Left ventricle myocardium superior (tissue), 1 donor: ENCODE data around the gene COQ3. TPM values are rescaled to one million over a fixed set of nuclear protein-coding genes. Genes with fewer than 3 reads are reported as not detected.

Experiments used
- ATAC-seq: fragments of 200-7000 bp; cut with Tn5 transposase; one replicate; pipeline ENCODE4 v1.9.1; 2020; ENCODE audit warnings: mild to moderate bottlenecking, moderate library complexity
- DNase-seq: peaks from one replicate; pipeline ENCODE4 v3.0.0-alpha.2; 2020
- intact Hi-C: fragments of 100-400 bp; cut with micrococcal nuclease; formaldehyde crosslinking; loops from one replicate; pipeline ENCODE4 v1.11.0; 2022
- total RNA-seq: library from RNA; stranded (reverse); fragmentation: NEBNext Ultra II Directional; extraction: Animal tissue kit (Norgen Biotek cat#: 25700); gene quantifications from one replicate; pipeline ENCODE4 v1.2.1, GENCODE V29; 2021
- donor health status: DM: no; HTN: yes; CAD: no; lungs with severe emphysema.

The COQ3 gene
- total RNA-seq, 1 donor from 2014 or later, result 33.8 TPM

GRCh38 chr6:99397287-99397686 lies 3.3 kb upstream of the COQ3 start:
- ATAC-seq, result no peak
- intact Hi-C loops, result no loop called here
- no peak for DNase-seq

GRCh38 chr6:99393366-99393697 lies 663 bp downstream of the COQ3 start:
- DNase-seq (no peak), ATAC-seq (no peak)
- intact Hi-C loops, result no loop called here

DNA sequence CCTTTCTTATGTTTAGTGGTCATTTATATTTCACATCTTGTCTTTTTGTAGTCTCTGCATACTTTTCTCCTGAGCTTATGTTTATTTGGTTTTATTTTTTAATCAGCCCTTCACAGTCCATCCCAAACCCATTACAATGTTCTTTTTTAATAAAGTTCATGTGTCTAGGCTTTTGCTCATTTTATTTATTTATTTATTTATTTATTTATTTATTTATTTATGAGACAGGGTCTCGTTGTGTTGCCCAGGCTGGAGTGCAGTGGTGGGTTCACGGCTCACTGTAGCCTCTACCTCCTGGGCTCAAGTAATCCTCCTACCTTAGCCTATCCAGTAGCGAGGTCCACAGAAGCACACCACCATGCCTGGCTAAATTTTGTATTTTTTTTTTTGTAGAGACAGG lies 3.1 kb downstream of the COQ3 start:
- intact Hi-C loops, result no loop called here
- ATAC-seq, result no peak
- DNase-seq, result no peak

DNA sequence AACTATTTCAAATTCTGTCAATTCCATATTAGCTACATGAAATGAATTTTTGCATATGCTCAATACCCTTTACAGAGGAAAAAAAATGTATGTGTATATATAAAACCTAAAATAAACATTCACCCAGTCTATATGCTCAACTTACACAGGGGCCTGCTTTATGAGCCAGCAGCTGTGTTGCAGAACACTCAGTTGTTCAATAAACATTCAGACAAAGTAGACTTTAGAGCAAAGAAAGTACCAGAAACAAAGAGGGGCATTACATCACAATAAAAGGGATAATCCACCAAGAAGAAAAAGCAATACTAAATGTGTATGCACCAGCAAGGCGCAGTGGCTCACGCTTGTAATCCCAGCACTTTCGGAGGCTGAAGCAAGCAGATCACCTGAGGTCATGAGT lies 9.5 kb downstream of the COQ3 start:
- DNase-seq, result no peak
- no peak for ATAC-seq
- intact Hi-C loops, result no loop called here

GRCh38 chr6:99378636-99379035 lies 15.4 kb downstream of the COQ3 start:
- DNase-seq, result no peak
- intact Hi-C loops, result no loop called here
- ATAC-seq, result no peak

DNA sequence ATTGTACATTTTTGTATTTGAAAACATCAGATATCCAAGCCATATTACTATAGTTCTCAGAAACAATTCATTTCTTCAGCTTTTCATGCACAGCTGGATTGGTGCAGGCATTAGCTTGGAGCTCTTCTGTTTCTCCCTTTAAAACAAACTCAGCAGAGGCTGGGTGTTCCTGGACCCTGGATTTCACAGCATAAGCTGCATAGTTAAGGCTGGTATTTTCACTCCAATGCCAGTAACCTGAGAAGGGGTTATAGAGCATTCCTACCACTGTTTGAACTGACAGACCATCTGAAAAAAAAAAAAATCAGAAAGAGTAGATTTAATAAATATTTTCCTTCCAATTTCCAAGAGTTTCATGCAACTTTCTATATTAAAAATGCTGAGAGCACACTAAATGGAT lies 24.5 kb downstream of the COQ3 start:
- intact Hi-C loops, result no loop called here
- DNase-seq (no peak), ATAC-seq (no peak)

DNA sequence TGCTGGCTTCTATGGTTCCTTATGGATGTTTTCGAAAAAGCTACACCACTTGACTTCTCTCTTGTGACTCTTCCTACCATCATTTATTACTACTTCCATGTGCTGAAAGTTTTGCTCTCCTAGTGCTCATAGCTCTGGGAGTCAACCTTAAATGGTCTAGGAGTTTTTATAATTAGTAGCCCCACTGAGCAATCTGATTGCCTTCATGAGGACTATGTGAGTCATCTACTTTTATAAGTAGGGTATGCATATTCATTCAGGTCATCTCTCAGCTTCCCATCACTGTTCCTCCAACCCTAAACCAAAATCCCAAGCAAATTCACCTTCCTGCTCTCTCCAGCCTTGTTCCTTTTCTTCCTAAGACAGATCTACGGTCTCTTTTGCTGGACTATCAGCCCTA lies 27.1 kb downstream of the COQ3 start:
- no peak for ATAC-seq
- DNase-seq, result no peak
- intact Hi-C loops, result no loop called here

GRCh38 chr6:99364026-99364425 lies 30.0 kb downstream of the COQ3 start:
- DNase-seq (no peak), ATAC-seq (no peak)
- intact Hi-C loops, result no loop called here

- DNase-seq, result no peak
- no peak for ATAC-seq
- intact Hi-C loops, result no loop called here
These were observed 31.2 kb downstream of the COQ3 start for GRCh38 chr6:99362678-99363268.

DNA sequence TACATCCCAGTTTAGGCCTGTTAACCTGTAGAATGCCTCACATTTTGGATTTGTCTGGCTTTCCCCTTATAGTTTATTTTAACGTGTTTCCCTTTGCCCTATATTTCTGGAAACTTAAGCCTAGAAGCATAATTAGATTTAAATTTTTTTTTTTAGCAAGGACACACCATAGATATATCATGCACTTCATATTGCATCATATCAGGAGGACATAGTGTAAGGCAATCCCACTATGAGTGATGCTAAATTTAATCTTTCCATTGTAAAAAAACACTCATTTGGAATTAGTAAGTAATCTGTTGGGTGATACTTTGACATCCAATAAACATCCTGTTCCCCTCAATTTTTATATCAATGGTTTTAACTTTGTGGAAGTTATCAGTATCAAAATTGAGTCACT lies 34.2 kb downstream of the COQ3 start:
- intact Hi-C loops, result no loop called here
- DNase-seq (no peak), ATAC-seq (no peak)

- intact Hi-C loops, result no loop called here
- ATAC-seq (no peak), DNase-seq (no peak)
These were observed 37.4 kb downstream of the COQ3 start for GRCh38 chr6:99356641-99357040.

DNA sequence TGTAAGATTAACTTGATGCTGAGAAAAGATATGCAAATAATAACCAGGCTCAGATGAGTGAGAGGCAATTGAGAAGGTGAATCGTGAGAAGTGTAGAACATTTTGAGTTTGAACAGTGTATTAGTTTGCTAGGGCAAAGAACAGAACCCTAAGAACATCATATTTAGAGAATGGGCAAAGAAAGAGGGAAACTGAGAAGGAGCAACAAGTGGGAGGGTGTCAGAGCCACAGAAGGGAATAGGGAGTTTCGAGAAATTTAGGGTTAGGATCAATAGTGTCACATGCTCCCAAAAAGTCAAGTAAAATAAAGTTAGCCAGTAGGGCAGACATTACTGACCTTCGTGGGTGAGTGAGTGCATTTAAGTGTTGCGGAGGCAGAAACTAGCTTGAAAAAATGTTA lies 39.0 kb downstream of the COQ3 start:
- no peak for ATAC-seq
- intact Hi-C loops, result no loop called here
- no peak for DNase-seq

DNA sequence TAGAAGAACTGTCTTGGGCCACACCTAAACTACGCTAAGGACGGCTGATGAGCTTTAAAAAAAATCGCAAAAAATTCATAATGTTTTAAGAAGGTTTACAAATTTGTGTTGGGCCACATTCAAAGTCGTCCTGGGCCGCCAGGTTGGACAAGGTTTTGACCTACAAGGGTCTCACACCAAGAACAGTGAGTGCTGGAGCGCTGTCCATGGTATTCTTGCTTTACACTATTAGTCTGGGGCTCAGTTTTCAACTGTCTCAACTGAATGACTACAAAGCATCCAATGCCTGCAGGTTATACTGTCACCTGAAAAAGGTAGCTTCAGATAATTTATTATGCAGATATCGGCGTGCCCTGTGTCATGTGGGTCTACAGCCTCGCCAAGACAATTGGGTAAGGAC lies 40.9 kb downstream of the COQ3 start:
- DNase-seq, result no peak
- ATAC-seq, result no peak
- intact Hi-C loops, result no loop called here

- no peak for DNase-seq
- intact Hi-C loops, result no loop called here
These were observed 43.4 kb downstream of the COQ3 start for GRCh38 chr6:99350573-99350972.

DNA sequence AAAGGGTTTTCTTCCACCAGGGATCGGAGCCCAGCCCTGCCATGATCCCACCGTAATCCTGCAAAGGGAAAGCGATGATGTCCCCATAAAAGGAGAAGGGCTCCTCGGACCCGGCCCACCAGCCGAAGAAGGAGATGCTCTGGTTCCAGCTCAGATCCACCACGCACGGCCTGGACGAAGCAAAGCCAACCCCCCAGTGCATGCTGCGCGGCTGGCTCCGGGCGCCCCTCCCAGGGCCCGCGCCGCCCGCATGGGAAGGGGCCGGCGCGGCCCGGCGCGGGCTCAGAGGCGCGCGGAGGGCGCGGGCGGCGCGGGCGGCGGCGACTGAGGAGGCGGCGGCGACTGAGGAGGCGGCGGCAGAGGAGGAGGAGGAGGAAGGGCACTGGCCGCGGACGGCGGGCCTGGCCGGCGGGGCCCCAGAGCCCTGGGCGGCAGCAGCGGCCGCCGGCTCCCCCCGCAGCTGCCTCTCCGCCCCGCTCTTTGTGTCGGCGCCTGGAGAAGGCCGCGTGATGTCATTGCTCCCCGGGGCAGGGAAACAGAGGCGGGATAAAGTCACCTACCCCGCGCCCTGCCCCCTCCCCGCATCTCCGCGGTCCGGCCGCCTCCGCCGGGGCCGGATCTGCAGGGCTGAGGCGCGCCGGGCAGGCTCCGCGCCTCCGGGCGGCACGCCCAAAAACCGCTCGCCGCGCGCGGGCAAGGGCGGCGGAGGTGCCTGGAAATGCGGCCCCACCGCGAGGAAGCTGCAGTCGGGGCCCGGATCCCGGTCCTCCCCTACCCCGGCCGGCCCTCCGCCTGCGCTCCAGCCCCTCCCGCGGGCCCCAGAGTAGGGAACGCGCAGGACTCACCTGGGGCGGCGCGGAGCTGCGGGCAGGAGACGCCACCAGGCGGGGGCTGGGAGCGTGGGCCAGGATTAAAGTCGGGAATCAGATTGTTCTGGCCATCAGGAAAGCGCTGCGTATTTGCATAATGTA lies 44.5 kb downstream of the COQ3 start, which contains the start of gene FAXC:
FAXC (minus strand) TSS at position 504 of the 971 bp plus-strand sequence; CDS start at position 202, 302 bp downstream.
- peak; percentile 74 for ATAC-seq
- intact Hi-C loops, result no loop called here

More at GRCh38 chr6:99350573-99350972, 43.4 kb downstream of the COQ3 start:
- ATAC-seq, result no peak

GRCh38 chr6:99348288-99349170 lies 45.5 kb downstream of the COQ3 start:
- intact Hi-C loops, result no loop called here
- DNase-seq (no peak), ATAC-seq (no peak)

More for the DNA sequence above, 44.5 kb downstream of the COQ3 start, which contains the start of gene FAXC:
- DNase-seq, result peak; percentile 34

- no peak for ATAC-seq
- no peak for DNase-seq
- intact Hi-C loops, result no loop called here
These were observed 46.2 kb downstream of the COQ3 start for GRCh38 chr6:99347804-99348203.

GRCh38 chr6:99346595-99346994 lies 47.4 kb downstream of the COQ3 start:
- DNase-seq (no peak), ATAC-seq (no peak)
- intact Hi-C loops, result no loop called here

DNA sequence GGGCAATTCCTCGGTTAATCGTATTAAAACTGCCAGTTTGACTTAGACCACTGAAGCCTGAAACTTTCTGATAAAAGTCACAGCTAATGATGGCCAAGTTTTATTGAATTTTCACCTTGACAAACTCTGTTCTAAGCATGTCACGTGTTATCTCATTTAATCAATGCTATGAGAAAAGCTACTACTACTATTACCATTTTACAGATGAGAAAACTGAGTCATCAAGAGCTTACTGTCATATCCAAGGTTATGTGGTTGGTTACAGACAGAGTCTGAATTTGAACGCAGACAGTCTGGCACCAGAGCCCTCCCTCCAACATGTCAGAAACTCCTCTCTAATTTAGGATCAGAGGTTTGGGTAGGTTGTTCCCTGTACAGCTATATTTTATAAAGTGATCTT lies 48.8 kb downstream of the COQ3 start:
- DNase-seq (no peak), ATAC-seq (no peak)
- intact Hi-C loops, result no loop called here

- ATAC-seq (no peak), DNase-seq (no peak)
- intact Hi-C loops, result no loop called here
These were observed 49.7 kb downstream of the COQ3 start for GRCh38 chr6:99344289-99344688.
